Measurements from ENCODE around the gene VPS37D. TPM values are rescaled to one million over a fixed set of nuclear protein-coding genes. Genes with fewer than 3 reads are reported as not detected.

The VPS37D gene
- total and polyA plus RNA-seq, 2 of the 4 experiments (the other 2 are of a cell fraction) = 2.3 to 3.1 TPM

DNA sequence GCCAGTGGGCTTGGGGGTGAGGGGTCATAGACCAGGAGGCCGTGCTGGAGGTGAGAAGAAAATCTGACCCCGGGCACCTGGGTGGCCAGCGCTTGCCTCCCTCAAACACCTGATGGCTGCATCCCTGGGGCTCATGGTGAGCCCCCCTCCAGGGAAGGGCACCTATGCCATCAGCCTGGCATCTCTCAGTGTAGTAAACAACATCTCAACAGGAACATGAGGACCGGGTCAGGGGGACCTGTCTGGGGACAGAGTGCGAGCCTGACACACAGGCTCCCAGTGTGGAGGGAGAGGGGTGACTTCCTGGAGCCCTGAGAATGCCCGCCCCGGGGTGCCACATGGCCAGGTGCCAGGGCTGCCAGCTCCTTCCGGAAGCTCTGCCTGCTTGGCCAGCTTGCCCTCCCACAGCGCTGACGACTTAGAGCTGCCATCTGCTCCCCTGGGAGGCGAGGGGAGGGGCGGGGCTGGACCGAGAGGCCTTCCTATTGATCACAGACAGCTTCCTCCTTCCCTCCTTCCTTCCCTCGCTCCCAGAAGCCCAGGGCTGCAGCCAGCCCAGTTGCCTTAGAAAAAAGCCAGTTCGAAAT is 39.5 kb downstream of the VPS37D start:
- Histone ChIP-seq H3K27ac (ENCODE audit: insufficient read depth, low read length) (no peak overlapping the region), H3K14ac (replicated peaks; ENCODE audit: low read depth, low read length) (no peak overlapping the region), H2BK120ac (ENCODE audit: low read depth, low read length) (no peak overlapping the region), H2AK5ac (ENCODE audit: low read depth, low read length) (no peak overlapping the region), H3K27me3 (ENCODE audit: control insufficient read depth, insufficient read depth, low read length) (no peaks in the 10 kb centered on the region), H2AFZ (replicated peaks; ENCODE audit: low read length, poor library complexity) (no peak overlapping the region), H2AK9ac (replicated peaks; ENCODE audit: low read depth, low read length, poor library complexity) (peak overlapping the region; percentile 1), H4K8ac (ENCODE audit: low read depth in 2 of 2, low read length in 2 of 2) (no peak overlapping the region), H3K4ac (ENCODE audit: low read depth, low read length) (no peak overlapping the region), H3K79me1 (ENCODE audit: low read depth in 1 of 2, low read length in 2 of 2) (peaks cover 18 to 66% of the 10 kb centered on the region in 2 experiments), H3K9me3 (ENCODE audit: control insufficient read depth, insufficient read depth, low read length) (no peaks in the 10 kb centered on the region), H3K9ac (ENCODE audit: low read depth, low read length) (no peak overlapping the region), H4K5ac (ENCODE audit: low read depth, low read length) (no peak overlapping the region), H3K18ac (ENCODE audit: low read depth, low read length) (no peak overlapping the region), H3K36me3 (ENCODE audit: control insufficient read depth, insufficient read depth, low read length) (peaks cover 26% of the 10 kb centered on the region), H3K4me2 (ENCODE audit: low read depth, low read length) (no peak overlapping the region), H3K56ac (ENCODE audit: extremely low read depth, insufficient read depth, low read length) (no peak overlapping the region), H2BK5ac (ENCODE audit: low read depth, low read length, poor library complexity, severe bottlenecking) (no peak overlapping the region), H4K91ac (ENCODE audit: insufficient read depth, low read depth, low read length) (no peak overlapping the region), H3K4me1 (ENCODE audit: control insufficient read depth, insufficient read depth, low read length) (peaks cover 8% of the 10 kb centered on the region), H4K20me1 (ENCODE audit: insufficient read depth, low read length) (peaks cover 73% of the 10 kb centered on the region), H3K23ac (ENCODE audit: low read depth, low read length) (no peak overlapping the region), H3K9me1 (ENCODE audit: insufficient read depth, low read length) (peaks cover 9% of the 10 kb centered on the region; the same call in 1 of the 2 replicates), H3K4me3 (ENCODE audit: insufficient read depth, low read depth, low read length) (no peak overlapping the region), H2BK15ac (ENCODE audit: low read depth, low read length) (no peak overlapping the region), H2BK20ac (ENCODE audit: low read depth, low read length) (no peak overlapping the region)
- intact Hi-C loops (cut with micrococcal nuclease) (no loop called here), in situ Hi-C loops (cut with MboI; ENCODE audit: low sequenced_read_pairs) (no loop called here), dilution Hi-C loops (cut with HindIII; ENCODE audit: low sequenced_read_pairs, unreplicated experiment) (no loop called here)
- ATAC-seq (ENCODE audit: low read depth) (no peak), DNase-seq (no peak)
- BruUV-seq (replicated peaks) = no TSS peak
- CTCF ChIA-PET = no interaction called here
- TF ChIP-seq NFE2L2 (IDR thresholded peaks at IDR 0.05; ENCODE audit: low read depth, low read length) (no peak), BHLHE40 (IDR thresholded peaks at IDR 0.05; ENCODE audit: low read depth, low read length) (no peak), USF2 (IDR thresholded peaks at IDR 0.05; ENCODE audit: low read depth, low read length) (no peak), CEBPB (IDR thresholded peaks at IDR 0.05; ENCODE audit: low read depth, low read length) (no peak), MAZ (IDR thresholded peaks at IDR 0.05; ENCODE audit: borderline replicate concordance, low read depth, low read length) (no peak)
- TF ChIP-seq, protein P1, sequence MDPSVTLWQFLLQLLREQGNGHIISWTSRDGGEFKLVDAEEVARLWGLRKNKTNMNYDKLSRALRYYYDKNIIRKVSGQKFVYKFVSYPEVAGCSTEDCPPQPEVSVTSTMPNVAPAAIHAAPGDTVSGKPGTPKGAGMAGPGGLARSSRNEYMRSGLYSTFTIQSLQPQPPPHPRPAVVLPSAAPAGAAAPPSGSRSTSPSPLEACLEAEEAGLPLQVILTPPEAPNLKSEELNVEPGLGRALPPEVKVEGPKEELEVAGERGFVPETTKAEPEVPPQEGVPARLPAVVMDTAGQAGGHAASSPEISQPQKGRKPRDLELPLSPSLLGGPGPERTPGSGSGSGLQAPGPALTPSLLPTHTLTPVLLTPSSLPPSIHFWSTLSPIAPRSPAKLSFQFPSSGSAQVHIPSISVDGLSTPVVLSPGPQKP (IDR thresholded peaks at IDR 0.05; ENCODE audit: borderline replicate concordance, low read depth, low read length) = no peak
- POLR2A ChIA-PET (ENCODE audit: unreplicated experiment) = no interaction called here
- 86% methylated on average over 5 of the region's 15 CpGs; no CpG with 5 or more reads in 1 of the 2 experiments for WGBS, 2 experiments (ENCODE audit: extremely low coverage in 2 of 2, insufficient read length in 1 of 2)

Data from IMR-90 (cell line).